ENCODE results near the gene APOBEC3C. TPM values are rescaled to one million over a fixed set of nuclear protein-coding genes. Genes with fewer than 3 reads are reported as not detected.
A peak's percentile ranks its signal among the peaks of the same experiment; 100 is the strongest.
"Not testable (repeated sequence)": the region's sequence is repeated elsewhere in the genome, so short reads cannot be mapped to it uniquely, and the experiment has no call there.

The APOBEC3C gene
- total RNA-seq, 2 donors from 2014 or later = 21.4 to 52.3 TPM

- no peaks in the 10 kb centered on the region for H3K4me1 ChIP-seq (replicated peaks)
- H3K36me3 ChIP-seq = no peaks in the 10 kb centered on the region
- no peak overlapping the region for H3K27ac ChIP-seq
- DNase-seq (ENCODE audit: low spot score) = no peak
- H3K4me3 ChIP-seq = no peak overlapping the region
- H3K27me3 ChIP-seq (replicated peaks; ENCODE audit: insufficient read depth) = no peaks in the 10 kb centered on the region
- TF ChIP-seq POLR2A (IDR thresholded peaks at IDR 0.05) = no peak
- TF ChIP-seq POLR2AphosphoS5 (IDR thresholded peaks at IDR 0.05) = no peak
- TF ChIP-seq, protein P1, sequence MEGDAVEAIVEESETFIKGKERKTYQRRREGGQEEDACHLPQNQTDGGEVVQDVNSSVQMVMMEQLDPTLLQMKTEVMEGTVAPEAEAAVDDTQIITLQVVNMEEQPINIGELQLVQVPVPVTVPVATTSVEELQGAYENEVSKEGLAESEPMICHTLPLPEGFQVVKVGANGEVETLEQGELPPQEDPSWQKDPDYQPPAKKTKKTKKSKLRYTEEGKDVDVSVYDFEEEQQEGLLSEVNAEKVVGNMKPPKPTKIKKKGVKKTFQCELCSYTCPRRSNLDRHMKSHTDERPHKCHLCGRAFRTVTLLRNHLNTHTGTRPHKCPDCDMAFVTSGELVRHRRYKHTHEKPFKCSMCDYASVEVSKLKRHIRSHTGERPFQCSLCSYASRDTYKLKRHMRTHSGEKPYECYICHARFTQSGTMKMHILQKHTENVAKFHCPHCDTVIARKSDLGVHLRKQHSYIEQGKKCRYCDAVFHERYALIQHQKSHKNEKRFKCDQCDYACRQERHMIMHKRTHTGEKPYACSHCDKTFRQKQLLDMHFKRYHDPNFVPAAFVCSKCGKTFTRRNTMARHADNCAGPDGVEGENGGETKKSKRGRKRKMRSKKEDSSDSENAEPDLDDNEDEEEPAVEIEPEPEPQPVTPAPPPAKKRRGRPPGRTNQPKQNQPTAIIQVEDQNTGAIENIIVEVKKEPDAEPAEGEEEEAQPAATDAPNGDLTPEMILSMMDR (IDR thresholded peaks at IDR 0.05) = no peak
- intact Hi-C loops (cut with DNase I) = loop anchor here (10.0 kb wide), 2 partner anchors 107 to 297 kb away; partner anchors contain the start of gene RPL3
- H3K9me3 ChIP-seq = no peaks in the 10 kb centered on the region
- WGBS = 77% methylated on average over 18 of the region's 18 CpGs
Observed at GRCh38 chr22:39017596-39018365, 3.7 kb downstream of the APOBEC3C start.

- H3K27me3 ChIP-seq (replicated peaks; ENCODE audit: insufficient read depth); intact Hi-C loops (cut with DNase I); H3K36me3 ChIP-seq; DNase-seq (ENCODE audit: low spot score); H3K9me3 ChIP-seq; H3K4me1 ChIP-seq (replicated peaks): not testable (repeated sequence)
- peak; percentile 31 for TF ChIP-seq POLR2AphosphoS5 (IDR thresholded peaks at IDR 0.05)
- 55% methylated on average over 15 of the region's 15 CpGs for WGBS
- peak overlapping the region in 1 of 2 donors; percentile 10 for H3K4me3 ChIP-seq
- peak overlapping the region; percentile 39 to 43 for H3K27ac ChIP-seq
Observed at GRCh38 chr22:39020021-39020651, 6.1 kb downstream of the APOBEC3C start.

DNA sequence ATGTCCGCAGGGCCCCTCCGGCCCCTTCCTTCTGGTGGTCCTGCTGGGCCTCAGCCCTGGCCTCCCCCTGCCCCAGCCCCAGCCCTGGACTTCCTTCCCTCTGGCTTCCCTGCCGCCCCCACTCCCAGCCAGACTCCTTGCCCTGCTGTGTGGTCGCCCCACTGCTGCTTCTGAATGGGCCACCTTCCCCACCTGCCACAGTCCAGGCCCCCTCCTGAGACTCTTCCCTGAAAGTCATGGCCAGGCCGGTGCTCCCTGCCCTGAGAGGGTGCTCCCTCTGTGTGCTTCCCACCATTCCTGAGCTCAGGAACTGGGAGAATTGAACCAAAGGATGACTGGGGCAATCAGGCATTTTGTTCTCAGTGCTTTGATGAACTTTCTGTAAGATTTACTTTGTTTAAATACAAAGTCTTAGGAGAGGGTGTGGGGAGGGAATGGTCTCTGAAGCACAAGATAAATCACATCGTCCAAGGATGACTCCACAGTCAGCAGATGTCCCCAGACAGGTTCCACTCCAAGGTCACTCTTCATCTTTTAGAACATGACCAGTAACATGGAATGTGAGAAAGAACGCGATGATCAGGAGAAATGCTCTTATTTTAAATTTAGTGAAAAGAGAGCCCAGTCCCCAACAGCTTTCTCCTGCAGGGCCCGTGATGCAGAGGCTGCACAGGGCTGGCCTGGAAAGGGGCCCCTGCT, 7.6 kb downstream of the APOBEC3C start:
- Histone ChIP-seq H3K36me3 (no peaks in the 10 kb centered on the region), H3K4me3 (peak overlapping the region; percentile 7 to 18), H3K27ac (peak overlapping the region; percentile 58 to 66), H3K27me3 (replicated peaks; ENCODE audit: insufficient read depth) (no peaks in the 10 kb centered on the region), H3K9me3 (no peaks in the 10 kb centered on the region), H3K4me1 (replicated peaks) (no peaks in the 10 kb centered on the region)
- DNase-seq (ENCODE audit: low spot score) = no peak
- TF ChIP-seq POLR2AphosphoS5 (IDR thresholded peaks at IDR 0.05) = no peak
- TF ChIP-seq, protein P1 (IDR thresholded peaks at IDR 0.05) = no peak
- no peak for TF ChIP-seq POLR2A (IDR thresholded peaks at IDR 0.05)
- intact Hi-C loops (cut with DNase I) = no loop called here
- WGBS = 64% methylated on average over 9 of the region's 9 CpGs

DNA sequence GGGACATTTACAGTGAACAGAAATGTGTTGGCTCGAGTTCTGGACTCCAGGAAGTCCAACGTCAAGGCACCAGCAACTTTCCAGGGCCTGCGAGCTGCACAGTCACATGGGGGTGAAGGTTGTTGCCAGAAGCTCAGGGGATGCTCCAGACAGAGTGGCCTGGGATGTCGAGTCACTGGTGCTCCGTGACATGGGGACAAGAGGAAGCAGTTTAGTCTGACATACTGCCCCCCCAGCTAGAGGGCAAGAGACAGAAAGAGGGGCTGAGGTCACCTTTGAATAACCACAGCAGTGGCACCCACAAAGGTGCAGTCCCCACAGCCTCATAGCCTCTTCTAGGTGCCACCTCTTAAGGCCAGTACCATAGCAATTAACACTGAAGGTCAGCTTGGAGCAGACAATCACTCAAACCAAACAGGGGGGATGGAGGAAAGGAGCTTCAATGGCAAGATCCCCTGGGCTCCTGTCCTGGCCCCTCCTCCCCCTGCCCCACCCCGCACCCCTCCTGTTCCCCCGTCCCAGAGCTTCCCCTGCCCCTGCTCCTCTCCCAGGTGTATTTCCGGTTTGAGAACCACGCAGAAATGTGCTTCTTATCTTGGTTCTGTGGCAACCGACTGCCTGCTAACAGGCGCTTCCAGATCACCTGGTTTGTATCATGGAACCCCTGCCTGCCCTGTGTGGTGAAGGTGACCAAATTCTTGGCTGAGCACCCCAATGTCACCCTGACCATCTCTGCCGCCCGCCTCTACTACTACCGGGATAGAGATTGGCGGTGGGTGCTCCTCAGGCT, 10.7 kb downstream of the APOBEC3C start:
- intact Hi-C loops (cut with DNase I) = no loop called here
- DNase-seq (ENCODE audit: low spot score) = no peak
- no peaks in the 10 kb centered on the region for H3K9me3 ChIP-seq
- no peaks in the 10 kb centered on the region for H3K36me3 ChIP-seq
- TF ChIP-seq POLR2A (IDR thresholded peaks at IDR 0.05) = no peak
- TF ChIP-seq POLR2AphosphoS5 (IDR thresholded peaks at IDR 0.05) = no peak
- TF ChIP-seq, protein P1 (IDR thresholded peaks at IDR 0.05) = no peak
- no peak overlapping the region for H3K4me3 ChIP-seq
- H3K27ac ChIP-seq = no peak overlapping the region
- H3K4me1 ChIP-seq (replicated peaks) = no peaks in the 10 kb centered on the region
- H3K27me3 ChIP-seq (replicated peaks; ENCODE audit: insufficient read depth) = no peaks in the 10 kb centered on the region
- WGBS = 73% methylated on average over 15 of the region's 15 CpGs
